PC-3 (cell line): ENCODE data around the gene QRICH1. TPM values are rescaled to one million over a fixed set of nuclear protein-coding genes. Genes with fewer than 3 reads are reported as not detected.

Experiments used
- ATAC-seq: fragments of 200-7000 bp; cut with Tn5 transposase; 2 replicates; pipeline ENCODE4 v1.9.1; 2020; ENCODE audit warnings: mild to moderate bottlenecking, moderate library complexity
- BruUV-seq: library from RNA; stranded (reverse); fragments of 400-500 nt; replicated peaks from 2 replicates; lab custom pipeline; 2021; lab: Mats Ljungman, UMichigan
- CTCF ChIA-PET: fragments of 300-600 bp; sonication (Branson Sonifier 250); formaldehyde crosslinking; loops from one replicate; lab custom pipeline; 2022; ENCODE audit warnings: antibody characterized with exemption; lab: Charles Lee
- POLR2A ChIA-PET: fragments of 300-600 bp; sonication (Branson Sonifier 250); formaldehyde crosslinking; loops from one replicate; lab custom pipeline; 2022; ENCODE audit warnings: antibody characterized with exemption; ENCODE audit not compliant: unreplicated experiment; lab: Charles Lee
- DNase-seq: peaks from one replicate; pipeline ENCODE4 v3.0.0-alpha.2; 2015
- H2AFZ ChIP-seq: fragments of 300-600 bp; sonication (generic); 2 replicates; pipeline ENCODE4 v1.6.0; 2016; ENCODE audit warnings: antibody characterized with exemption, low read length
- H3F3A ChIP-seq: fragments of 300-600 bp; sonication (generic); one replicate; pipeline ENCODE4 v1.6.0; 2017; ENCODE audit warnings: antibody characterized with exemption, low read length, control low read depth, mild to moderate bottlenecking; ENCODE audit not compliant: unreplicated experiment
- H3K27ac ChIP-seq: fragments of 300-600 bp; sonication (generic); 2 replicates; pipeline ENCODE4 v1.5.1; 2016; ENCODE audit warnings: mild to moderate bottlenecking, low read length
- H3K27me3 ChIP-seq: fragments of 300-600 bp; sonication (generic); 2 replicates; pipeline ENCODE4 v1.6.1; 2016; ENCODE audit warnings: low read length, mixed read lengths
- H3K36me3 ChIP-seq: fragments of 300-600 bp; sonication (generic); 2 replicates; pipeline ENCODE4 v1.6.1; 2016; ENCODE audit warnings: low read depth, mixed run types, low read length, mixed read lengths
- H3K4me1 ChIP-seq: fragments of 300-600 bp; sonication (generic); 2 replicates; pipeline ENCODE4 v1.5.1; 2016; ENCODE audit warnings: low read length; ENCODE audit not compliant: insufficient read depth
- H3K4me2 ChIP-seq: fragments of 300-600 bp; sonication (generic); 2 replicates; pipeline ENCODE4 v1.6.0; 2016; ENCODE audit warnings: low read length
- H3K4me3 ChIP-seq: fragments of 300-600 bp; sonication (generic); 2 replicates; pipeline ENCODE4 v1.5.1; 2016; ENCODE audit warnings: mild to moderate bottlenecking, low read length, mixed read lengths
- H3K79me2 ChIP-seq: fragments of 300-600 bp; sonication (generic); 2 replicates; pipeline ENCODE4 v1.6.1; 2017; ENCODE audit warnings: low read length, mixed read lengths
- H3K9ac ChIP-seq: fragments of 300-600 bp; sonication (generic); 2 replicates; pipeline ENCODE4 v1.6.0; 2016; ENCODE audit warnings: mild to moderate bottlenecking, low read length
- H3K9me2 ChIP-seq: fragments of 300-600 bp; sonication (generic); replicated peaks from 2 replicates; pipeline ENCODE4 v1.6.1; 2016; ENCODE audit warnings: mixed run types, low read length, mixed read lengths
- H3K9me3 ChIP-seq: fragments of 300-600 bp; sonication (generic); 2 replicates; pipeline ENCODE4 v1.6.1; 2016; ENCODE audit warnings: low read length, mixed read lengths
- H4K20me1 ChIP-seq: fragments of 300-600 bp; sonication (generic); 2 replicates; pipeline ENCODE4 v1.6.1; 2016; ENCODE audit warnings: low read length, mixed read lengths
- CTCF ChIP-seq: fragments of 300-600 bp; sonication (generic); conservative IDR thresholded peaks from 2 replicates; pipeline ENCODE4 v1.5.1; 2017; ENCODE audit warnings: antibody characterized with exemption, low read depth, mild to moderate bottlenecking, low read length
- EZH2 ChIP-seq: fragments of 300-600 bp; sonication (generic); IDR thresholded peaks from one replicate; pipeline ENCODE4 v1.6.1; 2017; ENCODE audit warnings: antibody characterized with exemption, mild to moderate bottlenecking, low read length; ENCODE audit not compliant: unreplicated experiment
- EZH2phosphoT487 ChIP-seq: fragments of 300-600 bp; sonication (generic); IDR thresholded peaks from 2 replicates; pipeline ENCODE4 v1.6.1; 2018; ENCODE audit warnings: mild to moderate bottlenecking, antibody characterized with exemption, low read length, borderline replicate concordance
- intact Hi-C: fragments of 100-400 bp; cut with micrococcal nuclease; formaldehyde crosslinking; loops from 2 replicates; pipeline ENCODE4 v1.9.0; 2023
- total RNA-seq: library from RNA; depleted of rRNA; stranded (reverse); fragments of >200 nt; gene quantifications from 2 replicates; pipeline ENCODE4 v1.2.3, GENCODE V29; 2014

The QRICH1 gene
- total RNA-seq, 1 experiment from 2014 or later: 90.2 TPM

GRCh38 chr3:49112262-49112661, 18.4 kb upstream of the QRICH1 start:
- Histone ChIP-seq H3F3A (no peaks in the 10 kb centered on the region), H4K20me1 (no peaks in the 10 kb centered on the region), H3K4me3 (no peak overlapping the region), H3K27ac (no peak overlapping the region), H3K4me1 (no peaks in the 10 kb centered on the region), H3K27me3 (no peaks in the 10 kb centered on the region), H3K79me2 (no peaks in the 10 kb centered on the region), H2AFZ (no peak overlapping the region), H3K9me3 (no peaks in the 10 kb centered on the region), H3K9ac (no peak overlapping the region), H3K4me2 (no peak overlapping the region), H3K9me2 (no peaks in the 10 kb centered on the region), H3K36me3 (peaks cover 69% of the 10 kb centered on the region; the same call in 1 of the 2 replicates)
- POLR2A ChIA-PET: interaction anchor here (0.6 kb wide), 1 partner anchor 90 kb away, joined by 3 read pairs; the partner anchor contains the start of gene NDUFAF3
- ATAC-seq: no peak
- intact Hi-C loops: no loop called here
- TF ChIP-seq EZH2phosphoT487 (no peak), CTCF (no peak), EZH2 (no peak)
- no peak for DNase-seq
- BruUV-seq: no TSS peak
- CTCF ChIA-PET: no interaction called here

- no peak overlapping the region for H3K4me3 ChIP-seq
- no peaks in the 10 kb centered on the region for H3K9me3 ChIP-seq
- H3K36me3 ChIP-seq: peaks cover 60% of the 10 kb centered on the region; the same call in 1 of the 2 replicates
- ChIA-PET CTCF (interaction anchor here (0.6 kb wide), 1 partner anchor 18 kb away, joined by 3 read pairs; no protein-coding TSS in a partner anchor), POLR2A (no interaction called here)
- ATAC-seq (no peak), DNase-seq (no peak)
- BruUV-seq: no TSS peak
- H3K9ac ChIP-seq: no peak overlapping the region
- H2AFZ ChIP-seq: no peak overlapping the region
- TF ChIP-seq CTCF (no peak), EZH2phosphoT487 (no peak), EZH2 (no peak)
- no peaks in the 10 kb centered on the region for H3F3A ChIP-seq
- intact Hi-C loops: no loop called here
- H3K4me2 ChIP-seq: no peak overlapping the region
- H3K79me2 ChIP-seq: no peaks in the 10 kb centered on the region
- H4K20me1 ChIP-seq: no peaks in the 10 kb centered on the region
- no peak overlapping the region for H3K27ac ChIP-seq
- H3K27me3 ChIP-seq: no peaks in the 10 kb centered on the region
- no peaks in the 10 kb centered on the region for H3K9me2 ChIP-seq
- H3K4me1 ChIP-seq: no peaks in the 10 kb centered on the region
Measured at GRCh38 chr3:49111347-49111746, 17.5 kb upstream of the QRICH1 start.

GRCh38 chr3:49110780-49111179, 16.9 kb upstream of the QRICH1 start:
- no peaks in the 10 kb centered on the region for H3K79me2 ChIP-seq
- intact Hi-C loops: no loop called here
- TF ChIP-seq EZH2phosphoT487 (no peak), EZH2 (no peak), CTCF (no peak)
- peaks cover 54% of the 10 kb centered on the region; the same call in 1 of the 2 replicates for H3K36me3 ChIP-seq
- H3K9me2 ChIP-seq: no peaks in the 10 kb centered on the region
- H3K4me2 ChIP-seq: no peak overlapping the region
- H3F3A ChIP-seq: peaks cover 3% of the 10 kb centered on the region
- H4K20me1 ChIP-seq: no peaks in the 10 kb centered on the region
- no peak overlapping the region for H2AFZ ChIP-seq
- H3K4me3 ChIP-seq: no peak overlapping the region
- H3K9me3 ChIP-seq: no peaks in the 10 kb centered on the region
- ChIA-PET CTCF (interaction anchor here (0.6 kb wide), 1 partner anchor 17 kb away, joined by 3 read pairs; no protein-coding TSS in a partner anchor), POLR2A (no interaction called here)
- ATAC-seq: no peak
- H3K9ac ChIP-seq: no peak overlapping the region
- BruUV-seq: TSS peak; percentile 5
- no peaks in the 10 kb centered on the region for H3K27me3 ChIP-seq
- no peak for DNase-seq
- no peak overlapping the region for H3K27ac ChIP-seq
- H3K4me1 ChIP-seq: no peaks in the 10 kb centered on the region
